ENCODE results near the gene SLC35B2. TPM values are rescaled to one million over a fixed set of nuclear protein-coding genes. Genes with fewer than 3 reads are reported as not detected.

The SLC35B2 gene
- total RNA-seq, 1 experiment from 2014 or later: 44.6 TPM

- intact Hi-C loops (cut with micrococcal nuclease; ENCODE audit: unreplicated experiment): no loop called here
- no peak for DNase-seq
- H3K4me1 Mint-ChIP-seq (ENCODE audit: low read depth, unreplicated experiment): no peaks in the 10 kb centered on the region
- TF ChIP-seq CTCF (IDR thresholded peaks at IDR 0.05; ENCODE audit: insufficient read depth in 1 of 2, low read depth in 1 of 2, low read length in 1 of 2, severe bottlenecking in 1 of 2, unreplicated experiment in 1 of 2): no peak
- Histone ChIP-seq H3K4me1 (no peaks in the 10 kb centered on the region), H3K4me3 (ENCODE audit: low read depth, low read length) (no peak overlapping the region), H3K9me3 (no peaks in the 10 kb centered on the region), H3K27me3 (replicated peaks; ENCODE audit: control insufficient read depth, insufficient read depth, low read length) (no peaks in the 10 kb centered on the region), H3K36me3 (ENCODE audit: control insufficient read depth, insufficient read depth, low read length) (peaks cover 2% of the 10 kb centered on the region; the same call in 1 of the 2 replicates)
- H3K9me3 Mint-ChIP-seq (ENCODE audit: unreplicated experiment): no peaks in the 10 kb centered on the region
- H3K36me3 Mint-ChIP-seq (ENCODE audit: insufficient read depth, unreplicated experiment): peaks cover 23% of the 10 kb centered on the region
- H3K4me3 Mint-ChIP-seq (ENCODE audit: unreplicated experiment): no peak overlapping the region
- POLR2A ChIA-PET: no interaction called here
- CTCF ChIA-PET: interaction anchor here (0.7 to 2.0 kb wide), 5 partner anchors 9 to 150 kb away, joined by 3 to 8 read pairs (median 5); no protein-coding TSS in a partner anchor
- BruUV-seq (replicated peaks): no TSS peak
- no peaks in the 10 kb centered on the region for H3K27me3 Mint-ChIP-seq (ENCODE audit: insufficient read depth, unreplicated experiment)
- H3K27ac Mint-ChIP-seq (ENCODE audit: unreplicated experiment): no peak overlapping the region
Observed at GRCh38 chr6:44305200-44305725, 47.9 kb upstream of the SLC35B2 start.

DNA sequence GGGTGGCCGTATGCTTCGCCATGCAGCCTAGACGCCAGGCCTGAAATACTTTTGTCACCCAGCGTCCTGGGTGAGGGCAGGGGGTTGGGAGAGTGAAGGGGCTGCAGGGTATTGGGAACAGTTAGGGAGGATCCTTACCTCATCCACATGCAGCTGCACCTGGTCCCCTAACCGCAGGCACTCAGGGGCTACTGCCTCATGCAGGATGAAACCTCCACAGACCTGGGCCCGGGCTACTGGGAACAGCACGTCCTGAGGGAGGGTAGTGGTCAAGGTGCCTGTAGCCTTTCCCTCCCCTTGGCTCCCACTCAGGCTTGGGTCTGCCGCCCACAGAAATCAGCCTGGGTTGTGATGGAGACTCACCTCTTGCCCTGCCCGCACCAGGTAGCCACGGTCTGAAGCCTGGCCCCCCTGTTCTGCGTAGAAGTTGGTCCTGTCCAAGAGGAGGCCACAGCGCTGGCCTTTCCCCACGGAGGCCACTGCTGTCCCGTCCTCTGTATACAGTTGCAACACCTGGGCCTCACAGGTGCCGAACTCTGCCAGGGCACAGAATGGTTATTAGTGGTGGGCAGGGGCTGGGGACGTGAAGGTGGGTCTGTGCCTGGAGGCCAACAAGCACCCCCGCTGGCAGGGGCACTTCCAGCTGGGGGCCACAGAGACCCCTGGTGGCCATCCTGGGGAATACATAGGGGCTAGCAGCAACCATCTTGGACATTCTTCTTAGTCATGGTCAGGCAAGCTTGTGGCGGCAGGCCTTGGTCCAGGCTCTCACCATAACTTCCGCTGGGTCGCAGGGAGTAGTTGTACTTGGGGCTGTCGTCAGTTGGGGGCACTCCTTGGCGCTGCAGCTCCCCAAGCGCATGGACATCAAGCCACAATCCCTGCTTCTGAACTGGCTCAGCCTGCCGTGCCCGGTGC, 47.2 kb upstream of the SLC35B2 start:
- TF ChIP-seq CTCF (IDR thresholded peaks at IDR 0.05; ENCODE audit: insufficient read depth in 1 of 2, low read depth in 1 of 2, low read length in 1 of 2, severe bottlenecking in 1 of 2, unreplicated experiment in 1 of 2): peak; percentile 74 to 77
- intact Hi-C loops (cut with micrococcal nuclease; ENCODE audit: unreplicated experiment): loop anchor here (1.0 kb wide), 1 partner anchor 36 kb away; no protein-coding TSS in a partner anchor
- no TSS peak for BruUV-seq (replicated peaks)

DNA sequence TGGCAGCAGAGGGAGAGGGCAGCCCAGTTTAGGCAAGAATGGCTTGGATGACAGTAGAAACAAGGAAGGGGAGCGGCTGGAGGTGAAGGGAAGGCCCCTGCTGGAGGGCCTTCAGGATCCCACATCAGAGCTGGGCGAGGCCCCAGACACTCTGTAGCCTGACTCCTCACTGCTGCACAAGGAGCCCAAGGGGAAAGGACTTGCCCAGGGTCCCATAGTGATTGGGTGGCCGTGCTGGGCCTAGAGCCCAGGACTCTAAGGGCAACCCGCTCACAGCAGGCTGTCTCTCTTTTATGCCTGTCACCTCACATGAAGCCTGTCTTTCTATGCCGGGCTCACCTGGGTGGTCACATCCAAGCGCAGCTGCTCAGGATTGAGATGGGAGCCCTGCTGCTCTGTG, 46.5 kb upstream of the SLC35B2 start:
- H3K9me3 ChIP-seq: no peaks in the 10 kb centered on the region
- POLR2A ChIA-PET: no interaction called here
- DNase-seq: no peak
- CTCF ChIA-PET: interaction anchor here (0.6 kb wide), 1 partner anchor 31 kb away, joined by 3 read pairs; no protein-coding TSS in a partner anchor
- intact Hi-C loops (cut with micrococcal nuclease; ENCODE audit: unreplicated experiment): loop anchor here (1.0 kb wide), 1 partner anchor 36 kb away; no protein-coding TSS in a partner anchor
- H3K4me3 ChIP-seq (ENCODE audit: low read depth, low read length): no peak overlapping the region
- H3K4me1 Mint-ChIP-seq (ENCODE audit: low read depth, unreplicated experiment): peaks cover 4% of the 10 kb centered on the region
- TF ChIP-seq CTCF (IDR thresholded peaks at IDR 0.05; ENCODE audit: insufficient read depth in 1 of 2, low read depth in 1 of 2, low read length in 1 of 2, severe bottlenecking in 1 of 2, unreplicated experiment in 1 of 2): no peak
- no peaks in the 10 kb centered on the region for H3K9me3 Mint-ChIP-seq (ENCODE audit: unreplicated experiment)
- H3K27ac Mint-ChIP-seq (ENCODE audit: unreplicated experiment): no peak overlapping the region
- peaks cover 2% of the 10 kb centered on the region; the same call in 1 of the 2 replicates for H3K36me3 ChIP-seq (ENCODE audit: control insufficient read depth, insufficient read depth, low read length)
- H3K4me1 ChIP-seq: no peaks in the 10 kb centered on the region
- peaks cover 14% of the 10 kb centered on the region for H3K36me3 Mint-ChIP-seq (ENCODE audit: insufficient read depth, unreplicated experiment)
- no peaks in the 10 kb centered on the region for H3K27me3 ChIP-seq (replicated peaks; ENCODE audit: control insufficient read depth, insufficient read depth, low read length)
- no peak overlapping the region for H3K4me3 Mint-ChIP-seq (ENCODE audit: unreplicated experiment)
- no TSS peak for BruUV-seq (replicated peaks)
- H3K27me3 Mint-ChIP-seq (ENCODE audit: insufficient read depth, unreplicated experiment): no peaks in the 10 kb centered on the region

More for the DNA sequence above, 47.2 kb upstream of the SLC35B2 start:
- no peaks in the 10 kb centered on the region for H3K27me3 Mint-ChIP-seq (ENCODE audit: insufficient read depth, unreplicated experiment)
- no peak overlapping the region for H3K4me3 Mint-ChIP-seq (ENCODE audit: unreplicated experiment)
- peaks cover 17% of the 10 kb centered on the region for H3K36me3 Mint-ChIP-seq (ENCODE audit: insufficient read depth, unreplicated experiment)
- Histone ChIP-seq H3K36me3 (ENCODE audit: control insufficient read depth, insufficient read depth, low read length) (peaks cover 2% of the 10 kb centered on the region; the same call in 1 of the 2 replicates), H3K4me3 (ENCODE audit: low read depth, low read length) (no peak overlapping the region), H3K27me3 (replicated peaks; ENCODE audit: control insufficient read depth, insufficient read depth, low read length) (no peaks in the 10 kb centered on the region), H3K9me3 (no peaks in the 10 kb centered on the region), H3K4me1 (no peaks in the 10 kb centered on the region)
- peak in 1 of 2 experiments; percentile 54 for DNase-seq
- H3K27ac Mint-ChIP-seq (ENCODE audit: unreplicated experiment): no peak overlapping the region
- ChIA-PET CTCF (interaction anchor here (0.7 to 2.0 kb wide), 5 partner anchors 8 to 150 kb away, joined by 3 to 8 read pairs (median 5); no protein-coding TSS in a partner anchor), POLR2A (no interaction called here)
- H3K9me3 Mint-ChIP-seq (ENCODE audit: unreplicated experiment): no peaks in the 10 kb centered on the region
- H3K4me1 Mint-ChIP-seq (ENCODE audit: low read depth, unreplicated experiment): no peaks in the 10 kb centered on the region
